Adipocyte (in vitro differentiated cells): ENCODE measurements around the gene ATF7IP2.
"Not testable (repeated sequence)": the region's sequence is repeated elsewhere in the genome, so short reads cannot be mapped to it uniquely, and the experiment has no call there.

Experiments used
- DNase-seq: peaks from one replicate; pipeline ENCODE4 v3.0.0-alpha.2; 2015; ENCODE audit warnings: low read depth
- H3K27me3 ChIP-seq: replicated peaks from 2 replicates; pipeline ENCODE4 v1.7.0; 2013; ENCODE audit warnings: mild to moderate bottlenecking, low read length, moderate library complexity; ENCODE audit not compliant: control insufficient read depth, insufficient read depth
- H3K36me3 ChIP-seq: 2 replicates; pipeline ENCODE4 v1.7.0; 2013; ENCODE audit warnings: low read length, mild to moderate bottlenecking, moderate library complexity; ENCODE audit not compliant: control insufficient read depth, insufficient read depth, severe bottlenecking
- H3K4me1 ChIP-seq: 2 replicates; pipeline ENCODE4 v1.7.0; 2013; ENCODE audit warnings: mild to moderate bottlenecking, low read length, moderate library complexity; ENCODE audit not compliant: control insufficient read depth, insufficient read depth
- H3K4me3 ChIP-seq: 2 replicates; pipeline ENCODE4 v1.7.0; 2013; ENCODE audit warnings: mild to moderate bottlenecking, low read length, moderate library complexity
- H3K9ac ChIP-seq: 2 replicates; pipeline ENCODE4 v1.7.0; 2013; ENCODE audit warnings: mild to moderate bottlenecking, low read length, moderate library complexity
- H3K9me3 ChIP-seq: 2 replicates; pipeline ENCODE4 v1.7.0; 2013; ENCODE audit warnings: mild to moderate bottlenecking, low read length, moderate library complexity; ENCODE audit not compliant: control insufficient read depth

ATF7IP2 gene, protein sequence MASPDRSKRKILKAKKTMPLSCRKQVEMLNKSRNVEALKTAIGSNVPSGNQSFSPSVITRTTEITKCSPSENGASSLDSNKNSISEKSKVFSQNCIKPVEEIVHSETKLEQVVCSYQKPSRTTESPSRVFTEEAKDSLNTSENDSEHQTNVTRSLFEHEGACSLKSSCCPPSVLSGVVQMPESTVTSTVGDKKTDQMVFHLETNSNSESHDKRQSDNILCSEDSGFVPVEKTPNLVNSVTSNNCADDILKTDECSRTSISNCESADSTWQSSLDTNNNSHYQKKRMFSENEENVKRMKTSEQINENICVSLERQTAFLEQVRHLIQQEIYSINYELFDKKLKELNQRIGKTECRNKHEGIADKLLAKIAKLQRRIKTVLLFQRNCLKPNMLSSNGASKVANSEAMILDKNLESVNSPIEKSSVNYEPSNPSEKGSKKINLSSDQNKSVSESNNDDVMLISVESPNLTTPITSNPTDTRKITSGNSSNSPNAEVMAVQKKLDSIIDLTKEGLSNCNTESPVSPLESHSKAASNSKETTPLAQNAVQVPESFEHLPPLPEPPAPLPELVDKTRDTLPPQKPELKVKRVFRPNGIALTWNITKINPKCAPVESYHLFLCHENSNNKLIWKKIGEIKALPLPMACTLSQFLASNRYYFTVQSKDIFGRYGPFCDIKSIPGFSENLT

DNA sequence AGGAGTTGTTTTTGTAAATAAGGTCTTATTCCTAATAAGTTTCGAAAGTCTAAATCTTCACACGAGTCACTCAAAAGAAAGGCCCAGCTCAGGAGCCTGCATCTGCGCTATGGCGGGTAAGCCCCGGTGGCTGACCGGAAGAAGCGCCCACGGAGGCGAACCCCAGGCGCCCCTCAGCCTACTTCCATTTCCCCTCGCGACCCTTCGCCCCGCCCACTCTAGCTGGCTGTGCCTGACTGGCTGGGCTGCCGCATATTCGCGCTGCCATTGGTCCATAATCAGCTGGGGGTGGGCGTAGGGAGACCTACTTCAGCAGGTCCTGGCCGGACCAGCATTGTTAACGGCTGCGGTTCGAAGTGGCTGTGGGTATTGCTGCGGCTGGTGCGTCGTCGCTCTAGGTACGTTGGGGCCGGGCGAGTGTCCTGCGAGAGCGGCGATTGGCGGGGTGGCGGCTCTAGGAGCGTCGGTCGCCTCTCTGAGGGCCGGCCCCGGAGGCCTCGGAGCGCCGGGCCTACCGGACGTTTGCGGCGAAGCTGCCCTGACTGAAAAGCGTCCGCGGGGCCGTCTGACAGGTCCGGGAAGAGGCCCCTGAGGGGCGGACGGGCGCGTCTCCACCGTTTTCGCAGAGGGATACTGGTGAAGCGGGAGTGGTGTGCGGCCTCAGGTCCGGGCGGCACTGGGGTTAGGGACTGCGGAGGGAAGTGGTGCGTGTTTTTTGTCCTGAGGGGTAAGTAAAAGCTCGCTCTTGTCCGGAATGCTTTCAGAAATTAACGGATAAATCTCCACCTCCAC is at the start of gene ATF7IP2:
Gene ATF7IP2 (plus strand): TSS at position 337 of the 792 bp plus-strand sequence. CDS start 44,560 bp downstream, outside the sequence.
- Histone ChIP-seq H3K9ac (peak within 1 kb of the TSS; percentile 83), H3K4me1 (peaks cover 8% of the 10 kb centered on the region), H3K9me3 (no peaks in the 10 kb centered on the region), H3K27me3 (no peaks in the 10 kb centered on the region), H3K4me3 (peak within 1 kb of the TSS; percentile 86), H3K36me3 (no peaks in the 10 kb centered on the region)
- peak; percentile 94 for DNase-seq

DNA sequence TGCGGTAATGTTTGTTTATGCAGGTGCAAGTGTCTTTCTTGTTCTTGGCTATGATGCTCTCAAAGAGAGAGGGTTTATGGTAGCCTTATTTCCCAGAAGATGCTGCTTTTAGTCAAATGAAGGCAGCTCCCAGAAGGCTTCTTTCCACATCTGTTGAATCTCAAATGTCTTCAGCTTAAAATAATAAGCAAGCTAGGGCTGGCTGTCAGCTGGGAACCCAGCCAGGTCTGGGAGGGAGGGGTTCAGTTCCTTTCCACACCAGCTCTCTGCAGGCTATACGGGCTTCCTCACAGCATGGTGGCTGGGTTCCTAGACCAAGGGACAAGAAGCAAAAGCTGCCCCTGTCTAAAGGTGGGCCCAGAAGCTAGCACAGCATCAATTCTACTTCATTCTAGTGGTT is 47.4 kb upstream of the ATF7IP2 start:
- H3K27me3 ChIP-seq: no peaks in the 10 kb centered on the region
- DNase-seq: peak; percentile 3
- H3K36me3 ChIP-seq: no peaks in the 10 kb centered on the region
- peaks cover 15% of the 10 kb centered on the region for H3K9me3 ChIP-seq
- H3K4me3 ChIP-seq: no peak overlapping the region
- H3K9ac ChIP-seq: no peak overlapping the region
- H3K4me1 ChIP-seq: no peaks in the 10 kb centered on the region

DNA sequence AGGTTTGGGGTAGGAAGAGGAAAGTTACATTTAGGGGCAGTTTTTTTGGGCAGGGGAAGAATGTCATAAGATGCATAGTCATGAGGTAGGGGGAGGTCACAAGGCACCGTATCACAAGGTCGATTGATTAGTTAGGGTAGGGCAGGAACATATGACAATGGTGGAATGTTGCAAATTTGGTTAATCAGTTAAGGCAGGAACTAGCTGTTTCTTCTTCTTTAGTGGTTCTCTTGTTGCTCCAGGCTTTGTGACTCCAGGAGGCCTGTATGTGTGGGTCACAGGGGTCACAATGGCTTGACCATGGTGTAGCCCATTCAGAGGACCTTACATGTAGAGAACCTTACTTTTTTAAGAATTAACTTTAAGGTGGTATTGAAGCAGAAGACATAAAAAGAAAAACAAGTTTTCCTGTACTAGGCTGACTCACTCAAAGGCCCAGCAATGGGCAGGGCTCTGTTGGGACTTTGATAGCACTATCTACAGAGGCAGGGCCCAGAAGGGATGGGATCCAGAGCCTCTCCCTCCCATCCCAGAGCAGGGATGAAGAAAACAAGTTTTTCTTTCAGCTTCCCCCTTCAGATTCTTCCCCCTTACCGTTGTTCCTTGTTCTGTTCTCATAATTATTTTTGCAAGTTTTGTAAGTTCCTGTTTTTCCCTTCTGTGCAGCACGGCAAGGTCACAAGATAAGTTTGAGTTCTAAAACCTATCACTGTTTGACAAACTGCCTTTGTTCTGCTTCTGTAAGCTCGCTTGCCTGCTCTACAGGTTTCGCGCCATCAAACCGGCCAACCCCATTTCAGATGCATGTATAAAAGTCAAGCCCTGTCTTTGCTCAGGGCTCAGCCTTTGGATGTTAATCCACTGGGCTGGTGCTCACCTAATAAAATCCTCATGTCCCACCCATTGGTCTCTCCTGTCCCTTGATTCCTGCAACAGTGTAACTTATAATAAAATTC is 45.8 kb upstream of the ATF7IP2 start:
- H3K4me1 ChIP-seq: no peaks in the 10 kb centered on the region
- no peaks in the 10 kb centered on the region for H3K27me3 ChIP-seq
- H3K4me3 ChIP-seq: no peak overlapping the region
- no peaks in the 10 kb centered on the region for H3K36me3 ChIP-seq
- no peak for DNase-seq
- peaks cover 15% of the 10 kb centered on the region for H3K9me3 ChIP-seq
- H3K9ac ChIP-seq: no peak overlapping the region

DNA sequence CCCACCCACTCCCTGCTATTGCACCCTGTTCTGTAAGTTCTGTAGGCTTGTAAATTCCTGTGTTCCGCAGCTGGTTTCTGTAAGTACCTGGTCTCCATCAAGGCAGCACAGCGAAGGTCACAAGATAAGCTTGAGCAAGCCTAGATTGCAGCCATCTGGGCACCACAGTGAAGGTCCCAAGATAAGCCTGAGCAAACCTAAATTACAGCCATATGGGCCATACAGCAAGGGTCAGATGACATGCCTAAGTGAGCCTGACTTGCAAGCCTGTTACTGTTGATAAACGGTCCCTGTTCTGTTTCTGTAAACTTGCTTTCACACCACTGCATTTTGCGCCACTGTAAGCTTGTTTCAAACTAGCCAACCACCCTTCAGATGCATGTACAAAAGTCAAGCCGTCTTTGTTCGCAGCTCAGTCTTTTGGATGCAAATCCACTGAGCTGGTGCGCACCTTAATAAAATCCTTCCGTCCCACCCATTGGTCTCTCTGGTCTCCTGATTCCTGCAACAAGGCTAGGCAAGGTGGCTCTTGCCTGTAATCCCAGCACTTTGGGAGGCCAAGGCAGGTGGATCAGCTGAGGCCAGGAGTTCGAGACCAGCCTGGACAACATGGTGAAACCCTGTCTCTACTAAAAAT is 42.6 kb upstream of the ATF7IP2 start:
- H3K9ac ChIP-seq: no peak overlapping the region
- DNase-seq: no peak
- H3K4me3 ChIP-seq: no peak overlapping the region
- no peaks in the 10 kb centered on the region for H3K27me3 ChIP-seq
- no peaks in the 10 kb centered on the region for H3K36me3 ChIP-seq
- H3K9me3 ChIP-seq: peaks cover 15% of the 10 kb centered on the region
- H3K4me1 ChIP-seq: no peaks in the 10 kb centered on the region

DNA sequence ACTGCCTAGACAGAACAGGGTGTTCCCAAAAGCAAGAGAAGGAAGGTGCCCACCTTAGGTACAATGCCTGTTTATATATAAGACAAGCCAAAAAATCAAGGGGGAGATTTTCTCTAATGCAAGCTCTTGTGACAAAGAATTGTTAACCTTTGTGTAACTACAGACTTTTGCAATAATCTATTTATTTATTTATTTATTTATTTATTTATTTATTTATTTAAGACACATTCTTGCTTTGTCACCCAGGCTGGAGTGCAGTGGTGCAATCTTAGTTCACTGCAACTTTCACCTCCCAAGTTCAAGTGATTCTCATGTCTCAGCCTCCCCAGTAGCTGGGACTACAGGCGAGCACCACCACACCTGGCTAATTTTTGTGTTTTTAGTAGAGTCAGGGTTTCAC is 41.2 kb upstream of the ATF7IP2 start:
- H3K27me3 ChIP-seq, H3K4me3 ChIP-seq, H3K9ac ChIP-seq, H3K4me1 ChIP-seq, H3K36me3 ChIP-seq, DNase-seq: not testable (repeated sequence)
- peaks cover 12% of the 10 kb centered on the region for H3K9me3 ChIP-seq

DNA sequence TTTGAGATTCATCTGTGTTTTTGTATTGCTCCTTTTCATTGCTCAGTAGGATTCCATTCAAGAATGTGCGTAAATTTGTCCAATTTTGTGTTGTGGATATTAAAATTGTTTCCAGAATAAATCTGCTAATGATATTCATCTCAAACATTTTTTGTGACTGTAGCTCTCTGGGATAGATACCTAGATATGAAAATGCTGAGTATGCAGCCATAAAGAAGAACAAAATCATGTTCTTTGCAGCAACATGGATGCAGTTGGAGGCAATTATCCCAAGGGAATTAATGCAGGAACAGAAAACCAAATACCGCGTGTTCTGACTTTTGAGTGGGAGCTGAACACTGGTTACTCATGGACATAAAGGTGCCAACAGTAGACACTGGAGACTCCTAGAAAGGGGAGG is 40.2 kb upstream of the ATF7IP2 start:
- H3K4me3 ChIP-seq: no peak overlapping the region
- DNase-seq: no peak
- H3K4me1 ChIP-seq: no peaks in the 10 kb centered on the region
- no peaks in the 10 kb centered on the region for H3K36me3 ChIP-seq
- no peak overlapping the region for H3K9ac ChIP-seq
- peaks cover 4% of the 10 kb centered on the region for H3K9me3 ChIP-seq
- no peaks in the 10 kb centered on the region for H3K27me3 ChIP-seq

DNA sequence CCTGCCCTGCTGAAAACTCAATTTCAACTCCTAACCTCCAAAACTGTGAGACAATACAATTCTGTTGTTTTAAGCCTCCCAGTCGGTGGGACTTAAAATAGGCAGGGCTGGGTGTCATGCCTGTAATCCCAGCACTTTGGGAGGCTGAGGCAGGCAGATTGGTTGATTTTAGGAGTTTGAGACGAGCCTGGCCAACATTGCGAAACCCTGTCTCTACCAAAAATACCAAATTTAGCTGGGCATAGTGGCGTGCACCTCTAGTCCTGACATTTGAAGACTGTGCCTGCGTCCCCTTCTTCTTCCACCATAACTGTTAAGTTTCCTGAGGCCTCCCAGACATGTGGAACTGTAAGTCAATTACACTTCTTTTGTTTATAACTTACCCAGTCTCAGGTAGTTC is 36.0 kb upstream of the ATF7IP2 start:
- Histone ChIP-seq H3K36me3 (no peaks in the 10 kb centered on the region), H3K4me3 (no peak overlapping the region), H3K27me3 (peaks cover 2% of the 10 kb centered on the region), H3K9ac (no peak overlapping the region), H3K4me1 (no peaks in the 10 kb centered on the region), H3K9me3 (no peaks in the 10 kb centered on the region)
- DNase-seq: no peak

DNA sequence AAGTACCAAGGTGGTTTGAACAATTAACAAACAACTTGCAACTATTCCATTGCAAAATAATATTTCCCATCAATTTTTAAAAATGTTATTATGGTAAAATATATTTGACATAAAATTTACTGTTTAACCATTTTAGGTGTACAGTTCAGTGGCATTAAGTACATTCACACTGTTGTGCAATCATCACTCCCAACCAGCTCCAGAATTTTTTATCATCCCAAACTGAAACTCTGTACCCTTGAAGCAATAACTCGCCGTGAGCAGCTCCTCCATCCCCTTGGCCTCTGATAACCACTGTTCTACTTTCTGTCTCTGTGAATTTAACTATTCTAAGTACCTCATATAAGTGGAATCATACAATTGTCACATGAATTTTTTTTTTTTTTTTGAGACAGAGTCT is 33.6 kb upstream of the ATF7IP2 start:
- Histone ChIP-seq H3K27me3 (peaks cover 2% of the 10 kb centered on the region), H3K9ac (no peak overlapping the region), H3K4me3 (no peak overlapping the region), H3K9me3 (no peaks in the 10 kb centered on the region), H3K4me1 (no peaks in the 10 kb centered on the region), H3K36me3 (no peaks in the 10 kb centered on the region)
- no peak for DNase-seq

DNA sequence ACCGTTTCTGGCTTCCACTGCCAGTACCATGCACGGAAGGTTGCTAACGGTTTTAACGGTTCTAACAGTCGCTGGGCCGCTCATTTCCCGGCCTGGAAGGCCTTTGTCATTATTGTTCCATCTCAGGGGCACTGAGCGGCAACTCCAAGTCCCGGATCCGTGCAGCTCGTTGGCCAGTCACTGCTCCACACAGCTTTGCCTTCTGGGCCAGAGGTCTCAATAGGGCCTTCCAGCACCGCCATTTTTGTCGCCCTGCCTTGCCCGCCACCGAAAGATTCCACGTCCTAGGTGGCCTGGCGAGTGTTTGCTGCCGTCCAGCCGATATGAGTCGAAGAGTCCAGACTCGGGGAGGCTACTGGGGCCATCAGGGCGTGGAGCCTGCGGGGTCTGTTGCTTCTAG is 30.3 kb upstream of the ATF7IP2 start:
- no peak for DNase-seq
- Histone ChIP-seq H3K9me3 (no peaks in the 10 kb centered on the region), H3K9ac (no peak overlapping the region), H3K4me1 (no peaks in the 10 kb centered on the region), H3K27me3 (peaks cover 2% of the 10 kb centered on the region), H3K36me3 (no peaks in the 10 kb centered on the region), H3K4me3 (no peak overlapping the region)
